Measurements from ENCODE around the gene MAST1. TPM values are rescaled to one million over a fixed set of nuclear protein-coding genes. Genes with fewer than 3 reads are reported as not detected.
A peak's percentile ranks its signal among the peaks of the same experiment; 100 is the strongest.

The MAST1 gene
- total and polyA plus RNA-seq, 2 donors (not counting 1 experiment from before 2014, with no cell fraction given): 0.39 to 1.1 TPM

GRCh38 chr19:12789904-12790619 lies 48.3 kb upstream of the MAST1 start:
- H3K27me3 ChIP-seq (replicated peaks in 1 of 4; ENCODE audit: control extremely low read depth in 1 of 4, control insufficient read depth in 3 of 4, insufficient read depth in 4 of 4, low read length in 3 of 4): no peaks in the 10 kb centered on the region
- H3K4me1 ChIP-seq (ENCODE audit: control insufficient read depth in 2 of 2, insufficient read depth in 2 of 2, low read length in 2 of 2): peaks cover 52 to 64% of the 10 kb centered on the region in 2 donors
- H3K4me1 Mint-ChIP-seq: peaks cover 41% of the 10 kb centered on the region
- CTCF ChIA-PET: interaction anchor here (1.1 to 17.9 kb wide), 3 partner anchors 13 to 29 kb away, joined by 3 to 1147 read pairs (median 65); partner anchors contain the start of gene HOOK2
- peak overlapping the region; percentile 91 for H3K4me2 ChIP-seq (replicated peaks; ENCODE audit: low read depth, low read length, poor library complexity, severe bottlenecking)
- H3K27me3 Mint-ChIP-seq: no peaks in the 10 kb centered on the region
- H3K9me3 ChIP-seq (ENCODE audit: control extremely low read depth in 1 of 3, control insufficient read depth in 2 of 3, insufficient read depth in 1 of 3, low read length in 2 of 3): no peaks in the 10 kb centered on the region
- peak overlapping the region; percentile 94 to 99 (median 97) for H3K4me3 ChIP-seq (ENCODE audit: control extremely low read depth in 1 of 5, extremely low read depth in 1 of 5, insufficient read depth in 1 of 5, low read depth in 2 of 5, low read length in 4 of 5)
- intact Hi-C loops (cut with micrococcal nuclease): loop anchor here (1.0 to 5.0 kb wide), 5 partner anchors 8 to 1208 kb away; partner anchors contain the start of genes TRIR, ZNF490 and ZNF791
- POLR2A ChIA-PET: interaction anchor here (0.5 to 6.8 kb wide), 4 partner anchors 7 to 29 kb away, joined by 3 to 233 read pairs (median 77); partner anchors contain the start of gene HOOK2
- no peak for TF ChIP-seq CTCF (IDR thresholded peaks at IDR 0.05)
- TF ChIP-seq EZH2 (IDR thresholded peaks at IDR 0.05; ENCODE audit: borderline replicate concordance, insufficient read depth, low read depth, low read length, poor library complexity, severe bottlenecking): no peak
- WGBS (ENCODE audit: insufficient coverage): under 1% methylated on average over 56 of the region's 56 CpGs
- DNase-seq: peak; percentile 99
- peak overlapping the region; percentile 95 to 97 for H3K27ac ChIP-seq (ENCODE audit: low read length in 2 of 2)
- no peaks in the 10 kb centered on the region for H3K9me3 Mint-ChIP-seq (ENCODE audit: insufficient read depth)
- peak overlapping the region; percentile 99 for H3K27ac Mint-ChIP-seq
- H3K4me3 Mint-ChIP-seq: peak overlapping the region; percentile 97
- H3K36me3 ChIP-seq (replicated peaks in 1 of 2; ENCODE audit: control extremely low read depth in 1 of 2, control insufficient read depth in 1 of 2, extremely low read depth in 1 of 2, insufficient read depth in 2 of 2, low read length in 1 of 2): peaks cover 0 to 4% of the 10 kb centered on the region in 2 experiments
- H3K79me2 ChIP-seq (ENCODE audit: control insufficient read depth, insufficient read depth, low read length): peaks cover 25% of the 10 kb centered on the region
- peak; percentile 46 for ATAC-seq (ENCODE audit: low read depth)
- H4K20me1 ChIP-seq (ENCODE audit: control insufficient read depth, insufficient read depth, low read length, poor library complexity, severe bottlenecking): peaks cover 19% of the 10 kb centered on the region
- H3K9ac ChIP-seq (ENCODE audit: low read length): peak overlapping the region; percentile 86
- no peak overlapping the region for H2AFZ ChIP-seq (ENCODE audit: insufficient read depth, low read depth, low read length, poor library complexity, severe bottlenecking)
